Activated CD8-positive, alpha-beta T cell treated with anti-CD3 and anti-CD28 coated beads for 36 hours (primary cell): ENCODE results near the gene LEMD2. TPM values are rescaled to one million over a fixed set of nuclear protein-coding genes. Genes with fewer than 3 reads are reported as not detected.

Experiments
- ATAC-seq: fragments of 200-7000 bp; cut with Tn5 transposase; one replicate; pipeline ENCODE4 v1.10.0; 2021; ENCODE audit warnings: mild to moderate bottlenecking, moderate library complexity
- CTCF ChIA-PET: fragments of 350-600 bp; sonication (Branson Sonifier 250); formaldehyde crosslinking; loops from one replicate; lab custom pipeline; 2021; ENCODE audit warnings: antibody characterized with exemption; lab: Charles Lee
- POLR2A ChIA-PET: fragments of 350-600 bp; sonication (Branson Sonifier 250); formaldehyde crosslinking; loops from one replicate; lab custom pipeline; 2021; ENCODE audit warnings: antibody characterized with exemption; lab: Charles Lee
- DNase-seq: peaks from one replicate; pipeline ENCODE4 v3.0.0-alpha.2; 2020
- H3K27ac Mint-ChIP-seq: one replicate; pipeline ENCODE4 v1.8.0; 2021; ENCODE audit warnings: mild to moderate bottlenecking, mixed read lengths
- H3K27me3 Mint-ChIP-seq: one replicate; pipeline ENCODE4 v1.8.0; 2021; ENCODE audit warnings: mixed read lengths
- H3K36me3 Mint-ChIP-seq: one replicate; pipeline ENCODE4 v1.8.0; 2021; ENCODE audit warnings: low read depth, mixed read lengths
- H3K4me1 Mint-ChIP-seq: one replicate; pipeline ENCODE4 v1.8.0; 2021; ENCODE audit warnings: low read depth, mixed read lengths
- H3K4me3 Mint-ChIP-seq: one replicate; pipeline ENCODE4 v1.8.0; 2021; ENCODE audit warnings: mild to moderate bottlenecking, moderate library complexity, mixed read lengths
- H3K9me3 Mint-ChIP-seq: one replicate; pipeline ENCODE4 v1.8.0; 2021; ENCODE audit warnings: mixed read lengths
- CTCF ChIP-seq: fragments of 200-600 bp; IDR thresholded peaks from one replicate; pipeline ENCODE4 v1.8.0; 2022; ENCODE audit warnings: antibody characterized with exemption, mild to moderate bottlenecking
- intact Hi-C: fragments of 100-400 bp; cut with micrococcal nuclease; formaldehyde crosslinking; loops from one replicate; pipeline ENCODE4 v1.10.0; 2022
- total RNA-seq, 2 experiments: library from RNA; stranded (reverse); gene quantifications; one replicate each; pipeline ENCODE4 v1.2.3, GENCODE V29; 2021

The LEMD2 gene
- total RNA-seq, 2 experiments from 2014 or later = 40.1 to 41.5 TPM

GRCh38 chr6:33822575-33823395 lies 33.9 kb upstream of the LEMD2 start:
- no peaks in the 10 kb centered on the region for H3K9me3 Mint-ChIP-seq
- H3K36me3 Mint-ChIP-seq = no peaks in the 10 kb centered on the region
- ChIA-PET POLR2A (no interaction called here), CTCF (interaction anchor here (0.9 kb wide), 1 partner anchor 55 kb away, joined by 3 read pairs; no protein-coding TSS in a partner anchor)
- H3K4me1 Mint-ChIP-seq = peaks cover 5% of the 10 kb centered on the region
- no peak for TF ChIP-seq CTCF
- H3K27ac Mint-ChIP-seq = no peak overlapping the region
- H3K27me3 Mint-ChIP-seq = no peaks in the 10 kb centered on the region
- DNase-seq = peak; percentile 13
- ATAC-seq = peak; percentile 64
- H3K4me3 Mint-ChIP-seq = no peak overlapping the region
- intact Hi-C loops = no loop called here

- DNase-seq (no peak), ATAC-seq (no peak)
- ChIA-PET CTCF (no interaction called here), POLR2A (no interaction called here)
- Mint-ChIP-seq H3K9me3 (no peaks in the 10 kb centered on the region), H3K4me1 (peaks cover 5% of the 10 kb centered on the region), H3K4me3 (no peak overlapping the region), H3K27ac (no peak overlapping the region), H3K27me3 (peaks cover under 1% of the 10 kb centered on the region), H3K36me3 (no peaks in the 10 kb centered on the region)
- intact Hi-C loops = no loop called here
- TF ChIP-seq CTCF = no peak
Measured at GRCh38 chr6:33820784-33821520, 32.0 kb upstream of the LEMD2 start.

- no peak for DNase-seq
- TF ChIP-seq CTCF = no peak
- no peak overlapping the region for H3K4me3 Mint-ChIP-seq
- no peaks in the 10 kb centered on the region for H3K9me3 Mint-ChIP-seq
- ATAC-seq = no peak
- peaks cover 5% of the 10 kb centered on the region for H3K27me3 Mint-ChIP-seq
- POLR2A ChIA-PET = interaction anchor here (0.5 to 0.6 kb wide), 2 partner anchors 15 to 58 kb away, joined by 3 read pairs; no protein-coding TSS in a partner anchor
- intact Hi-C loops = no loop called here
- peaks cover 5% of the 10 kb centered on the region for H3K4me1 Mint-ChIP-seq
- no peak overlapping the region for H3K27ac Mint-ChIP-seq
- no peaks in the 10 kb centered on the region for H3K36me3 Mint-ChIP-seq
- CTCF ChIA-PET = no interaction called here
Measured at GRCh38 chr6:33820243-33820642, 31.3 kb upstream of the LEMD2 start.

- ChIA-PET POLR2A (no interaction called here), CTCF (interaction anchor here (2.0 kb wide), 1 partner anchor 18 kb away, joined by 4 read pairs; no protein-coding TSS in a partner anchor)
- no peak for TF ChIP-seq CTCF
- peaks cover 11% of the 10 kb centered on the region for H3K27me3 Mint-ChIP-seq
- no peak for DNase-seq
- no peak for ATAC-seq
- H3K27ac Mint-ChIP-seq = no peak overlapping the region
- no peak overlapping the region for H3K4me3 Mint-ChIP-seq
- intact Hi-C loops = no loop called here
- peaks cover 5% of the 10 kb centered on the region for H3K4me1 Mint-ChIP-seq
- H3K9me3 Mint-ChIP-seq = no peaks in the 10 kb centered on the region
- no peaks in the 10 kb centered on the region for H3K36me3 Mint-ChIP-seq
Measured at GRCh38 chr6:33819021-33819420, 30.1 kb upstream of the LEMD2 start.
